Globus pallidus (tissue), 1 donor: Measurements from ENCODE around the gene CYTH1.
A peak's percentile ranks its signal among the peaks of the same experiment; 100 is the strongest.

Experiments
- DNase-seq: peaks from one replicate; pipeline ENCODE4 v3.0.0-alpha.2; 2015; ENCODE audit warnings: low spot score

CYTH1 gene

GRCh38 chr17:78715000-78715771, 66.9 kb downstream of the CYTH1 start:
- no peak for DNase-seq

GRCh38 chr17:78714534-78714933, 67.5 kb downstream of the CYTH1 start:
- DNase-seq, result no peak

GRCh38 chr17:78712043-78712442, 70.0 kb downstream of the CYTH1 start:
- DNase-seq, result no peak

GRCh38 chr17:78710607-78711006, 71.5 kb downstream of the CYTH1 start:
- DNase-seq, result no peak

- no peak for DNase-seq
These were observed 72.3 kb downstream of the CYTH1 start for GRCh38 chr17:78709751-78710181.

GRCh38 chr17:78709119-78709681, 72.9 kb downstream of the CYTH1 start:
- DNase-seq, result no peak

GRCh38 chr17:78708510-78708973, 73.5 kb downstream of the CYTH1 start:
- peak; percentile 89 for DNase-seq

- DNase-seq, result no peak
These were observed 74.2 kb downstream of the CYTH1 start for GRCh38 chr17:78707923-78708322.

GRCh38 chr17:78707016-78707415, 75.1 kb downstream of the CYTH1 start:
- no peak for DNase-seq

- DNase-seq, result no peak
These were observed 75.7 kb downstream of the CYTH1 start for GRCh38 chr17:78706271-78706915.

- DNase-seq, result peak; percentile 50
These were observed 77.0 kb downstream of the CYTH1 start for GRCh38 chr17:78705071-78705470.

- no peak for DNase-seq
These were observed 77.5 kb downstream of the CYTH1 start for GRCh38 chr17:78704594-78704993.

GRCh38 chr17:78697554-78698343, 84.3 kb downstream of the CYTH1 start:
- DNase-seq, result no peak

GRCh38 chr17:78697122-78697521, 85.0 kb downstream of the CYTH1 start:
- no peak for DNase-seq

GRCh38 chr17:78696016-78696982, 85.8 kb downstream of the CYTH1 start:
- DNase-seq, result no peak

- DNase-seq, result no peak
These were observed 87.1 kb downstream of the CYTH1 start for GRCh38 chr17:78694805-78695531.

- no peak for DNase-seq
These were observed 88.6 kb downstream of the CYTH1 start for GRCh38 chr17:78693346-78694083.

GRCh38 chr17:78692460-78693010, 89.5 kb downstream of the CYTH1 start:
- DNase-seq, result no peak

GRCh38 chr17:78689029-78689428, 93.0 kb downstream of the CYTH1 start:
- no peak for DNase-seq
